Dermis lymphatic vessel endothelial cell (primary cell): ENCODE data around the gene PATJ. TPM values are rescaled to one million over a fixed set of nuclear protein-coding genes. Genes with fewer than 3 reads are reported as not detected.

Experiments
- total RNA-seq: library from RNA; depleted of rRNA; stranded (reverse); fragments of >200 nt; gene quantifications from 2 replicates; pipeline ENCODE4 v1.2.1, GENCODE V29; 2014

The PATJ gene, protein sequence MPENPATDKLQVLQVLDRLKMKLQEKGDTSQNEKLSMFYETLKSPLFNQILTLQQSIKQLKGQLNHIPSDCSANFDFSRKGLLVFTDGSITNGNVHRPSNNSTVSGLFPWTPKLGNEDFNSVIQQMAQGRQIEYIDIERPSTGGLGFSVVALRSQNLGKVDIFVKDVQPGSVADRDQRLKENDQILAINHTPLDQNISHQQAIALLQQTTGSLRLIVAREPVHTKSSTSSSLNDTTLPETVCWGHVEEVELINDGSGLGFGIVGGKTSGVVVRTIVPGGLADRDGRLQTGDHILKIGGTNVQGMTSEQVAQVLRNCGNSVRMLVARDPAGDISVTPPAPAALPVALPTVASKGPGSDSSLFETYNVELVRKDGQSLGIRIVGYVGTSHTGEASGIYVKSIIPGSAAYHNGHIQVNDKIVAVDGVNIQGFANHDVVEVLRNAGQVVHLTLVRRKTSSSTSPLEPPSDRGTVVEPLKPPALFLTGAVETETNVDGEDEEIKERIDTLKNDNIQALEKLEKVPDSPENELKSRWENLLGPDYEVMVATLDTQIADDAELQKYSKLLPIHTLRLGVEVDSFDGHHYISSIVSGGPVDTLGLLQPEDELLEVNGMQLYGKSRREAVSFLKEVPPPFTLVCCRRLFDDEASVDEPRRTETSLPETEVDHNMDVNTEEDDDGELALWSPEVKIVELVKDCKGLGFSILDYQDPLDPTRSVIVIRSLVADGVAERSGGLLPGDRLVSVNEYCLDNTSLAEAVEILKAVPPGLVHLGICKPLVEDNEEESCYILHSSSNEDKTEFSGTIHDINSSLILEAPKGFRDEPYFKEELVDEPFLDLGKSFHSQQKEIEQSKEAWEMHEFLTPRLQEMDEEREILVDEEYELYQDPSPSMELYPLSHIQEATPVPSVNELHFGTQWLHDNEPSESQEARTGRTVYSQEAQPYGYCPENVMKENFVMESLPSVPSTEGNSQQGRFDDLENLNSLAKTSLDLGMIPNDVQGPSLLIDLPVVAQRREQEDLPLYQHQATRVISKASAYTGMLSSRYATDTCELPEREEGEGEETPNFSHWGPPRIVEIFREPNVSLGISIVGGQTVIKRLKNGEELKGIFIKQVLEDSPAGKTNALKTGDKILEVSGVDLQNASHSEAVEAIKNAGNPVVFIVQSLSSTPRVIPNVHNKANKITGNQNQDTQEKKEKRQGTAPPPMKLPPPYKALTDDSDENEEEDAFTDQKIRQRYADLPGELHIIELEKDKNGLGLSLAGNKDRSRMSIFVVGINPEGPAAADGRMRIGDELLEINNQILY (N-terminal part only)
- 5.0 and 5.1 TPM in 2 replicates for total RNA-seq

GRCh38 chr1:61741711-61742619, at the start of gene PATJ:
PATJ (plus strand) TSS chr1:61742480; CDS start chr1:61762893, 20,413 bp downstream.

DNA sequence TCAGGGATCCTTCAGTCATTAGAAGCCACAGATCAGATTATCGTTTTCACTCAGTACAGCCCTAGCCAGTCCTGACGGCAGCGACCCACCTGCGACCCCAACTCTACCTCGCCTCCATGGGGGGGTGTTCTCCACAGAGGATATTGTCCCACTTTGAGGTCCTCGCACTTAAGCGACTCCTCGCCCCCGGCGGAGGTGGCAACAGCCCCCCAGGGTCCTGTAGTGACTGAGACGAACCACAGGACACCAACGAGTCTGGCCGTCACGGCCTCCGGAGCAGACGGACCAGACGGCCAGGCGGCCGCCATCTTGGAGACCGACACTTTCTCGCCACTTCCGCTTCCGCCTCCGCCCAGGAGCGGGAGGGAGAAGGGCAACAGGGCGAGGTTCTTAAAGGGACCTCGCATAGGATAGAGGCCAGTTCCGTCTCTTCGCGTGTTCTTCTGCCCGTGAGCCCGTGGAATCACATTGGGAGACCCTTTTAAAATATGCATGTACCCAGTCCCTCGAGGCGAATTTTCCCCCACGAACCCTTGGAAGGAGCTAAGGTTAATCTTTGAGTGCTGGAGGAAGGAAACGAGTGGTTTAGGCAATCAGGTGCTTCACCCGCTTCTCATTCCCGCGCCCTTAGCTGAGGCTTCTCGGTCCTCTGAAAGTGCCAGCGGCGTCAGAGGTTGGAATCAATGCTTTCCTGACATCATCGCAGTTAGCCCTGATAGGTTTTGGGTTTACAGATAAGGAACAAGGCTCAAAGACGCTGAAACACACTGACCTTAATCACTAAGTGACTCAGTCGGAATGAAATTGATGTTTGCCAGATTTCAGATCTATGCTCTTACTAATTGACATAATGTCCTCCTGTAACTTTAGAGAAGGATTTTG, 17.2 kb upstream of the PATJ start, which contains the start of gene TM2D1:
TM2D1 (minus strand) TSS at position 329 of the 882 bp plus-strand sequence; CDS start at position 308, 21 bp downstream.

DNA sequence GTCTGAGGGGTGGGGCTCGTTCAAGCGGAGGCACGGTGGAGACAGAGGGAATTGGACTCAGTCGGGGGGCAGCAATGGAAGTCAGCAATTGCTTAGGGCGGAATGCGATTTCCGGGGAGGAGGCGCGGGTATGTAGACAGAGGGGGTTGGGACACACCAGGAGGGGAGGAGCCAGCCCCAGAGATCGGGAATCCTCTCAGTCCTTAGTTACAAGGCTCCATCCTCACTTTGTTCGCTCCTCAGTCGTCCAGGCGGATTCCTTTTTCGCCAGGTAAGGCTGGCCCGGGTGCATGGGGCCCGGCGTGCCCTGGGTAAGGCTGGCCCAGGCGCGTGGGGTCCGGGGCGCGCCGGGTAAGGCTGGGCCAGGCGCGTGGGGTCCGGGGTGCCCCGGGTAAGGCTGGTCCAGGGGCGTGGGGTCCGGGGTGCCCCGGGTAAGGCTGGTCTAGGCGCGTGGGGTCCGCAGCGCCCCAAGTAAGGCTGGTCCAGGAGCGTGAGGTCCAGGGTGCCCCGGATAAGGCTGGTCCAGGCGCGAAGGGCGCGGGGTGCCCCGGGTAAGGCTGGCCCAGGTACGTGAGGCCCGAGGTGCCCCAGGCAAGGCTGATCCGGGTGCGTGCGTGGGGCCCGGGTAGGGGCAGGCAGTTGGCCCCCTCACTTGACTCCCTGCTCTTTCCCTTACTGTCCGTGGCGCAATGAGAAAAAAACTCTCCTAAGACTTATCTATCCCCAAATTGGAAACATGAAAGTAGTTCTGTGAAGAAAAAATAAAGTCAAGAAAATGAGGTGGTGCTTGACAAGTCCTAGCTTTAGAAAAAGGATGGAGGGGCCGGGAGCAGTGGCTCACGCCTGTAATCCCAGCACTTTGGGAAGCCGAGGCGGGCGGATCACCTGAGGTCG, 452.6 kb downstream of the PATJ start, which contains the start of gene L1TD1:
L1TD1 (plus strand) TSS at position 199 of the 894 bp plus-strand sequence. CDS start 11,780 bp downstream, outside the sequence.

Other genes with a start within 250 kb of the PATJ start
- 46.4 and 46.8 TPM in 2 replicates for gene TM2D1, start 17.3 kb upstream of the PATJ start, total RNA-seq